AG09319 (cell line): ENCODE measurements around the gene SOSTDC1.

Source experiments
- DNase-seq: peaks from one replicate; pipeline ENCODE4 v3.0.0-alpha.2; 2010; ENCODE audit warnings: low read depth; ENCODE audit errors: extremely low read depth
- CTCF ChIP-seq: IDR thresholded peaks from 2 replicates; pipeline ENCODE4 v1.5.1; 2011; ENCODE audit warnings: low read depth, mild to moderate bottlenecking, inconsistent platforms, low read length, moderate library complexity

Gene SOSTDC1

GRCh38 chr7:16504019-16504418 lies 38.5 kb upstream of the SOSTDC1 start:
- no peak for TF ChIP-seq CTCF
- DNase-seq, result no peak

- no peak for DNase-seq
- TF ChIP-seq CTCF, result no peak
Measured at GRCh38 chr7:16502303-16502702, 36.8 kb upstream of the SOSTDC1 start.

- no peak for DNase-seq
- no peak for TF ChIP-seq CTCF
Measured at GRCh38 chr7:16498122-16498521, 32.6 kb upstream of the SOSTDC1 start.

- no peak for TF ChIP-seq CTCF
- DNase-seq, result no peak
Measured at GRCh38 chr7:16494955-16495719, 29.6 kb upstream of the SOSTDC1 start.

GRCh38 chr7:16494551-16494950 lies 29.0 kb upstream of the SOSTDC1 start:
- TF ChIP-seq CTCF, result no peak
- DNase-seq, result no peak

- no peak for TF ChIP-seq CTCF
- no peak for DNase-seq
Measured at GRCh38 chr7:16493266-16493665, 27.7 kb upstream of the SOSTDC1 start.

- TF ChIP-seq CTCF, result no peak
- no peak for DNase-seq
Measured at GRCh38 chr7:16492513-16493062, 27.1 kb upstream of the SOSTDC1 start.
